DMS114 treated with DMSO at 0.1 percent for 48 hours (cell line): ENCODE results near the gene NEMF.
"Not testable (repeated sequence)": the region's sequence is repeated elsewhere in the genome, so short reads cannot be mapped to it uniquely, and the experiment has no call there.

ENCODE experiments used
- DNase-seq: peaks from one replicate; lab custom pipeline; 2025; ENCODE audit not compliant: unreplicated experiment; lab: John Stamatoyannopoulos, UW

Gene NEMF

GRCh38 chr14:49761839-49762551 lies 90.6 kb downstream of the NEMF start:
- DNase-seq, result no peak

- no peak for DNase-seq
These were observed 97.2 kb downstream of the NEMF start for GRCh38 chr14:49755378-49755777.

GRCh38 chr14:49754570-49755097 lies 98.0 kb downstream of the NEMF start:
- no peak for DNase-seq

- not testable (repeated sequence) for DNase-seq
These were observed 106.1 kb downstream of the NEMF start for GRCh38 chr14:49746476-49746875.

- DNase-seq, result no peak
These were observed 107.4 kb downstream of the NEMF start for GRCh38 chr14:49745191-49745590.

- DNase-seq, result not testable (repeated sequence)
These were observed 116.9 kb downstream of the NEMF start for GRCh38 chr14:49735669-49736068.

- DNase-seq, result no peak
These were observed 118.8 kb downstream of the NEMF start for GRCh38 chr14:49733836-49734235.

- no peak for DNase-seq
These were observed 119.7 kb downstream of the NEMF start for GRCh38 chr14:49732896-49733295.
